ENCODE results near the gene ARFGAP1.

The ARFGAP1 gene

GRCh38 chr20:63292292-63292701, 19.7 kb downstream of the ARFGAP1 start:
- Mint-ChIP-seq H3K27ac (peak overlapping the region; percentile 20), H3K27me3 (peaks cover 26 to 28% of the 10 kb centered on the region in 2 donors), H3K9me3 (no peaks in the 10 kb centered on the region), H3K4me3 (no peak overlapping the region), H3K4me1 (peaks cover 7 to 9% of the 10 kb centered on the region in 2 donors), H3K36me3 (peaks cover 5 to 17% of the 10 kb centered on the region in 2 donors)
- ATAC-seq (replicated peaks) (no peak), DNase-seq (no peak)

GRCh38 chr20:63292904-63293303, 20.3 kb downstream of the ARFGAP1 start, which contains the start of gene COL20A1:
Gene COL20A1, plus strand, starts transcription at chr20:63293186. Its CDS starts 1,922 bp downstream, at chr20:63295108.
- peak within 1 kb of the TSS; percentile 20 for H3K27ac Mint-ChIP-seq
- peaks cover 29 to 31% of the 10 kb centered on the region in 2 donors for H3K27me3 Mint-ChIP-seq
- ATAC-seq (replicated peaks), result no peak
- DNase-seq, result no peak
- H3K4me1 Mint-ChIP-seq, result peaks cover 7 to 9% of the 10 kb centered on the region in 2 donors
- peaks cover 5 to 17% of the 10 kb centered on the region in 2 donors for H3K36me3 Mint-ChIP-seq
- H3K4me3 Mint-ChIP-seq, result no peak within 1 kb of the TSS
- no peaks in the 10 kb centered on the region for H3K9me3 Mint-ChIP-seq

- no peak for ATAC-seq (replicated peaks)
- no peak overlapping the region for H3K4me3 Mint-ChIP-seq
- peaks cover 5 to 13% of the 10 kb centered on the region in 2 donors for H3K36me3 Mint-ChIP-seq
- no peaks in the 10 kb centered on the region for H3K9me3 Mint-ChIP-seq
- H3K4me1 Mint-ChIP-seq, result peaks cover 7 to 9% of the 10 kb centered on the region in 2 donors
- no peak for DNase-seq
- peaks cover 35 to 36% of the 10 kb centered on the region in 2 donors for H3K27me3 Mint-ChIP-seq
- H3K27ac Mint-ChIP-seq, result no peak overlapping the region
Measured at GRCh38 chr20:63293456-63293855, 20.8 kb downstream of the ARFGAP1 start.

- ATAC-seq (replicated peaks) (no peak), DNase-seq (no peak)
- Mint-ChIP-seq H3K27ac (no peak overlapping the region), H3K9me3 (peaks cover 0 to 3% of the 10 kb centered on the region in 2 donors), H3K27me3 (peaks cover 39 to 40% of the 10 kb centered on the region in 2 donors), H3K4me1 (peaks cover 4 to 9% of the 10 kb centered on the region in 2 donors), H3K4me3 (no peak overlapping the region), H3K36me3 (peaks cover under 1 to 8% of the 10 kb centered on the region in 2 donors)
Measured at GRCh38 chr20:63293871-63294535, 21.4 kb downstream of the ARFGAP1 start.

- Mint-ChIP-seq H3K4me3 (no peak overlapping the region), H3K4me1 (peaks cover 3 to 9% of the 10 kb centered on the region in 2 donors), H3K9me3 (peaks cover 0 to 4% of the 10 kb centered on the region in 2 donors), H3K36me3 (peaks cover 0 to 5% of the 10 kb centered on the region in 2 donors), H3K27me3 (peaks cover 44% of the 10 kb centered on the region in 2 donors), H3K27ac (peak overlapping the region; percentile 22)
- DNase-seq (no peak), ATAC-seq (replicated peaks) (no peak)
Measured at GRCh38 chr20:63294536-63294900, 21.9 kb downstream of the ARFGAP1 start.

- Mint-ChIP-seq H3K27me3 (peaks cover 44% of the 10 kb centered on the region in 2 donors), H3K27ac (no peak overlapping the region), H3K4me3 (no peak overlapping the region), H3K9me3 (peaks cover 0 to 4% of the 10 kb centered on the region in 2 donors), H3K36me3 (peaks cover 0 to 2% of the 10 kb centered on the region in 2 donors), H3K4me1 (peaks cover 3 to 9% of the 10 kb centered on the region in 2 donors)
- no peak for DNase-seq
- no peak for ATAC-seq (replicated peaks)
Measured at GRCh38 chr20:63295018-63295417, 22.4 kb downstream of the ARFGAP1 start.

- Mint-ChIP-seq H3K27ac (no peak overlapping the region), H3K4me1 (peaks cover 3 to 8% of the 10 kb centered on the region in 2 donors), H3K9me3 (peaks cover 0 to 4% of the 10 kb centered on the region in 2 donors), H3K27me3 (peaks cover 44 to 47% of the 10 kb centered on the region in 2 donors), H3K36me3 (no peaks in the 10 kb centered on the region), H3K4me3 (no peak overlapping the region)
- DNase-seq (no peak), ATAC-seq (replicated peaks) (no peak)
Measured at GRCh38 chr20:63295422-63295821, 22.8 kb downstream of the ARFGAP1 start.

GRCh38 chr20:63295846-63296245, 23.2 kb downstream of the ARFGAP1 start:
- H3K4me1 Mint-ChIP-seq, result peaks cover 3 to 4% of the 10 kb centered on the region in 2 donors
- peaks cover under 1 to 4% of the 10 kb centered on the region in 2 donors for H3K9me3 Mint-ChIP-seq
- no peak overlapping the region for H3K27ac Mint-ChIP-seq
- H3K4me3 Mint-ChIP-seq, result no peak overlapping the region
- peaks cover 44 to 51% of the 10 kb centered on the region in 2 donors for H3K27me3 Mint-ChIP-seq
- no peaks in the 10 kb centered on the region for H3K36me3 Mint-ChIP-seq
- ATAC-seq (replicated peaks) (no peak), DNase-seq (no peak)

GRCh38 chr20:63296531-63297299, 24.1 kb downstream of the ARFGAP1 start:
- Mint-ChIP-seq H3K4me1 (peaks cover 0 to 3% of the 10 kb centered on the region in 2 donors), H3K9me3 (peaks cover 5 to 8% of the 10 kb centered on the region in 2 donors), H3K4me3 (no peak overlapping the region), H3K36me3 (no peaks in the 10 kb centered on the region), H3K27ac (no peak overlapping the region), H3K27me3 (peaks cover 48 to 59% of the 10 kb centered on the region in 2 donors)
- DNase-seq (no peak), ATAC-seq (replicated peaks) (no peak)

GRCh38 chr20:63297371-63297781, 24.8 kb downstream of the ARFGAP1 start:
- H3K9me3 Mint-ChIP-seq, result peaks cover 5 to 9% of the 10 kb centered on the region in 2 donors
- no peak overlapping the region for H3K4me3 Mint-ChIP-seq
- no peak for ATAC-seq (replicated peaks)
- H3K27me3 Mint-ChIP-seq, result peaks cover 51 to 59% of the 10 kb centered on the region in 2 donors
- H3K4me1 Mint-ChIP-seq, result peaks cover 0 to 3% of the 10 kb centered on the region in 2 donors
- no peak overlapping the region for H3K27ac Mint-ChIP-seq
- DNase-seq, result no peak
- no peaks in the 10 kb centered on the region for H3K36me3 Mint-ChIP-seq

- peaks cover 0 to 3% of the 10 kb centered on the region in 2 donors for H3K4me1 Mint-ChIP-seq
Measured at GRCh38 chr20:63297796-63298572, 25.4 kb downstream of the ARFGAP1 start.

GRCh38 chr20:63298731-63299312, 26.2 kb downstream of the ARFGAP1 start:
- Mint-ChIP-seq H3K4me1 (peaks cover 0 to 3% of the 10 kb centered on the region in 2 donors), H3K36me3 (no peaks in the 10 kb centered on the region), H3K9me3 (peaks cover 8 to 14% of the 10 kb centered on the region in 2 donors), H3K4me3 (no peak overlapping the region), H3K27me3 (peaks cover 50 to 65% of the 10 kb centered on the region in 2 donors), H3K27ac (no peak overlapping the region)
- DNase-seq (no peak), ATAC-seq (replicated peaks) (no peak)

More at GRCh38 chr20:63297796-63298572, 25.4 kb downstream of the ARFGAP1 start:
- no peak overlapping the region for H3K4me3 Mint-ChIP-seq
- peaks cover 56 to 65% of the 10 kb centered on the region in 2 donors for H3K27me3 Mint-ChIP-seq
- ATAC-seq (replicated peaks) (no peak), DNase-seq (no peak)
- H3K36me3 Mint-ChIP-seq, result no peaks in the 10 kb centered on the region
- H3K9me3 Mint-ChIP-seq, result peaks cover 8 to 14% of the 10 kb centered on the region in 2 donors
- H3K27ac Mint-ChIP-seq, result no peak overlapping the region

GRCh38 chr20:63301671-63302070, 29.1 kb downstream of the ARFGAP1 start:
- DNase-seq (no peak), ATAC-seq (replicated peaks) (no peak)
- H3K27ac Mint-ChIP-seq, result no peak overlapping the region
- H3K4me1 Mint-ChIP-seq, result no peaks in the 10 kb centered on the region
- peaks cover 11 to 14% of the 10 kb centered on the region in 2 donors for H3K9me3 Mint-ChIP-seq
- H3K4me3 Mint-ChIP-seq, result no peak overlapping the region
- H3K36me3 Mint-ChIP-seq, result no peaks in the 10 kb centered on the region
- peaks cover 36 to 48% of the 10 kb centered on the region in 2 donors for H3K27me3 Mint-ChIP-seq

Data from stimulated activated naive B cell treated with anti-CD40 and anti-IgM and Interleukin-4, amounts not matched to agents 10 μg/mL and 1 μg/mL and 100 μg/mL, for 72 hours (primary cell).